ENCODE data around the gene AKAP14. TPM values are rescaled to one million over a fixed set of nuclear protein-coding genes. Genes with fewer than 3 reads are reported as not detected.

Gene AKAP14
- total RNA-seq, 4 donors from 2014 or later: not detected

DNA sequence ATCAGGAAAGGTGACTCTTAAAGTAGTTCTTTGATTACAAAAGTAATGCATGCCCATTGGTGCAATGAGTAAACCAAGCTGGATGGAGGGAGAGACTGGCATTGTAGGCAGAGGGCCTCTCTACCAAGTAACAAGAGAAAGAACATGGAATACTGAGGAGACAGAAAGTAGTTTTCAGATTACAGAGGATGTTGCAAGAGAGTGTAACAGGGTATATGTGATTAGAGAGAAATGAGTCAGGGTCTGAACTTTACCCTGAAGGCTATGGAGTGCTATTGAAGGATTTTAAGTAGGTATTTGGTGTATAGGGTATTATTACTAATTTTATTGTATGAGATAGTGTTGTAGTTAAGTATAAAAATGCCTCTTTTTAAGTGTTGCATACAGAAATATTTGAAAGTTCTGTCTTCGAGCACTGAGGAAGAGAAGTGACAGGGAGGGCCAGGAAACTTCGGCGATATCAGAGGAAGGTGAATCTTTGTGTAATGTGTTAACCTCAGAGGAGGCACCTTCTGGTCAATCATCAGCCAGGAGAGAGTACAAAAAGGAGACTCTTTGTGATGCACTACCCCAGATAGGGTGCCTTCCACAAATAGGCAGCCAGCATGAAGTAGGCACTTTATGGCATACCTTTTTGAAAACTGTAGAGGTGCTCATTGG lies 39.7 kb downstream of the AKAP14 start:
- peaks cover 0 to 34% of the 10 kb centered on the region in 2 donors for H3K36me3 ChIP-seq
- intact Hi-C loops (cut with DNase I; ENCODE audit: low total_unique reads) (no loop called here), in situ Hi-C loops (cut with MboI; ENCODE audit: low sequenced_read_pairs in 4 of 4) (no loop called here)
- DNase-seq: no peak
- ATAC-seq: no peak
- no peaks in the 10 kb centered on the region for H3K27me3 ChIP-seq
- H3K27ac ChIP-seq: no peak overlapping the region
- H3K9me3 ChIP-seq: no peaks in the 10 kb centered on the region
- H3K4me1 ChIP-seq: no peaks in the 10 kb centered on the region
- TF ChIP-seq POLR2A (IDR thresholded peaks at IDR 0.05): no peak
- TF ChIP-seq, protein P1, sequence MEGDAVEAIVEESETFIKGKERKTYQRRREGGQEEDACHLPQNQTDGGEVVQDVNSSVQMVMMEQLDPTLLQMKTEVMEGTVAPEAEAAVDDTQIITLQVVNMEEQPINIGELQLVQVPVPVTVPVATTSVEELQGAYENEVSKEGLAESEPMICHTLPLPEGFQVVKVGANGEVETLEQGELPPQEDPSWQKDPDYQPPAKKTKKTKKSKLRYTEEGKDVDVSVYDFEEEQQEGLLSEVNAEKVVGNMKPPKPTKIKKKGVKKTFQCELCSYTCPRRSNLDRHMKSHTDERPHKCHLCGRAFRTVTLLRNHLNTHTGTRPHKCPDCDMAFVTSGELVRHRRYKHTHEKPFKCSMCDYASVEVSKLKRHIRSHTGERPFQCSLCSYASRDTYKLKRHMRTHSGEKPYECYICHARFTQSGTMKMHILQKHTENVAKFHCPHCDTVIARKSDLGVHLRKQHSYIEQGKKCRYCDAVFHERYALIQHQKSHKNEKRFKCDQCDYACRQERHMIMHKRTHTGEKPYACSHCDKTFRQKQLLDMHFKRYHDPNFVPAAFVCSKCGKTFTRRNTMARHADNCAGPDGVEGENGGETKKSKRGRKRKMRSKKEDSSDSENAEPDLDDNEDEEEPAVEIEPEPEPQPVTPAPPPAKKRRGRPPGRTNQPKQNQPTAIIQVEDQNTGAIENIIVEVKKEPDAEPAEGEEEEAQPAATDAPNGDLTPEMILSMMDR (IDR thresholded peaks at IDR 0.05 in 4 of 5, conservative IDR thresholded peaks at IDR 0.05 in 1 of 5): no peak
- H3K4me3 ChIP-seq: no peak overlapping the region

DNA sequence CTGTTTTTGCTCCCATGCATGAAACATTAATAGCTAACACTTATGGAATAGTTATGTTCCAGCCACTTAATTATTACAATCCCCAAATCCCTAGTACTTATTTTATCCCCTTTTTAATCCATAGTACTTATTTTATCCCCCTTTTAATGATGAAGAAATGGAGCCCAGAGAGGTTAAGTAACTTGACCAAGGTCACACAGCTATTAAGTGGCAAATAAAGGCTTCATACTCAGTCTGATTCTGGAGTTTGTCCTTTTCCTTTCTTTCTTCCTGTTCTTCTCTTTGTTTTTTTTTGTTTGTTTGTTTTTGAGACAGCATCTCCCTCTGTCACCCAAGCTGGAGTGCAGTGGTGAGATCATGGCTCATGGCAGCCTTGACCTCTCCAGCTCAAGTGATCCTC lies 45.6 kb downstream of the AKAP14 start:
- TF ChIP-seq POLR2A (IDR thresholded peaks at IDR 0.05): no peak
- TF ChIP-seq, protein P1 (IDR thresholded peaks at IDR 0.05 in 4 of 5, conservative IDR thresholded peaks at IDR 0.05 in 1 of 5): no peak
- no peak overlapping the region for H3K27ac ChIP-seq
- H3K4me3 ChIP-seq: no peak overlapping the region
- intact Hi-C loops (cut with DNase I; ENCODE audit: low total_unique reads): loop anchor here (5.0 to 10.0 kb wide), 3 partner anchors 69 to 474 kb away; partner anchors contain the start of genes NDUFA1, RNF113A and SLC25A5
- H3K9me3 ChIP-seq: no peaks in the 10 kb centered on the region
- no peak for ATAC-seq
- in situ Hi-C loops (cut with MboI; ENCODE audit: low sequenced_read_pairs in 4 of 4): no loop called here
- no peaks in the 10 kb centered on the region for H3K27me3 ChIP-seq
- DNase-seq: no peak
- peaks cover 6 to 15% of the 10 kb centered on the region in 2 donors for H3K4me1 ChIP-seq
- no peaks in the 10 kb centered on the region for H3K36me3 ChIP-seq

DNA sequence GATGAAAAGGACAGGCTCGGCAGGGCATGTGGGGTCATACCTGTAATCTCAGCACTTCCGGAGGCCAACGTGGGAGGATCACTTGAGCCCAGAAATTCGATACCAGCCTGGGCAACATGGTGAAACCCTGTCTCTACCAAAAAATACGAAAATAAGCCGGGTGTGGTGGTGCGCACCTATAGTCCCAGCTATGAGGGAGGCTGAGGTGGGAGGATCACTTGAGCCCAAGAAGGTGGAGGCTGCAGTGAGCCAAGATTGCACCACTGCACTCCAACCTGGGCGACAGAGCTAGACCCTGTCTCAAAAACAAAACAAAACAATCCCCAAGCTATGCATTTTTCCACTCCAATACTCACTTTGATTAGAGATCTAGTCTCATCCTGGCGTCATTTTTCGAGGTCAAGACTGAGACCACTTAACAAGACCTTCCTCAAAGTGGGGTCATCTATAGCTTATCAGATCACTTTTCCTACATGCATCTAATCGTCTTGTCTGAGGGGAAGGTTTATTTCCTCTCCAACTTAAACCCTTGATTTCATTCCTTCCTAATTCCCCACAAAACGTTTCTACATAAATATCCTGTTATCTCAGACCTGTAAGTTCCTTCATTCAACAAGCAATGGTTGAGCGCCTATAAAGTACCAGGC lies 46.6 kb downstream of the AKAP14 start:
- no peaks in the 10 kb centered on the region for H3K27me3 ChIP-seq
- H3K9me3 ChIP-seq: no peaks in the 10 kb centered on the region
- peak overlapping the region; percentile 81 to 90 (median 86) for H3K27ac ChIP-seq
- peak overlapping the region; percentile 61 to 76 (median 66) for H3K4me3 ChIP-seq
- in situ Hi-C loops (cut with MboI; ENCODE audit: low sequenced_read_pairs in 4 of 4): no loop called here
- TF ChIP-seq, protein P1 (IDR thresholded peaks at IDR 0.05 in 4 of 5, conservative IDR thresholded peaks at IDR 0.05 in 1 of 5): no peak
- no peak for TF ChIP-seq POLR2A (IDR thresholded peaks at IDR 0.05)
- intact Hi-C loops (cut with DNase I; ENCODE audit: low total_unique reads): loop anchor here (5.0 to 10.0 kb wide), 3 partner anchors 70 to 475 kb away; partner anchors contain the start of genes NDUFA1, RNF113A and SLC25A5
- peaks cover 6 to 15% of the 10 kb centered on the region in 2 donors for H3K4me1 ChIP-seq
- no peaks in the 10 kb centered on the region for H3K36me3 ChIP-seq
- ATAC-seq (no peak), DNase-seq (no peak)

DNA sequence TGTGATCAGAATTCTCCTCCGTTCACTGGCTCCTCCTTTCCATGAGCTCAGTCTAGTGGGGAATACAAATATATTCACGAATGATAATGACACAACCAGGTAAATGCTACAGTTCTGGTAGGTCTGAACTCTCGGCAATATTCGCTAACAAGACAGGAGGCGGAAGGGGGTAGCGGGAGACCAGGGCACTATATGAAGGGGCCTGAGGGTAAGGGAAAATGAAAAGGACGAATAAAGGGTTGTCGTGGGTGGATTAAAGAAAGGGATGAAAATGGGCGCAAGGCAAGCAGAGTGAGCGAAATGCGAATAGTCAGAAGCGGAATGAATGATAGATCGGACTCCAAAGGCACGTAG lies 47.1 kb downstream of the AKAP14 start:
- intact Hi-C loops (cut with DNase I; ENCODE audit: low total_unique reads) (loop anchor here (1.0 to 10.0 kb wide), 4 partner anchors 71 to 476 kb away; partner anchors contain the start of genes NDUFA1, RNF113A, RPL39 and SLC25A5), in situ Hi-C loops (cut with MboI; ENCODE audit: low sequenced_read_pairs in 4 of 4) (no loop called here)
- TF ChIP-seq, protein P1 (IDR thresholded peaks at IDR 0.05 in 4 of 5, conservative IDR thresholded peaks at IDR 0.05 in 1 of 5): no peak
- TF ChIP-seq POLR2A (IDR thresholded peaks at IDR 0.05): no peak

More for the DNA sequence above, 47.1 kb downstream of the AKAP14 start:
- Histone ChIP-seq H3K27ac (peak overlapping the region; percentile 81 to 90 (median 86)), H3K27me3 (no peaks in the 10 kb centered on the region), H3K36me3 (no peaks in the 10 kb centered on the region), H3K9me3 (no peaks in the 10 kb centered on the region), H3K4me1 (peaks cover 6 to 15% of the 10 kb centered on the region in 2 donors), H3K4me3 (peak overlapping the region; percentile 61 to 76 (median 66))
- DNase-seq (no peak), ATAC-seq (no peak)
